HCT116 (cell line): Measurements from ENCODE around the gene FGFR3. TPM values are rescaled to one million over a fixed set of nuclear protein-coding genes. Genes with fewer than 3 reads are reported as not detected.

Experiments used
- ATAC-seq: fragments of 200-7000 bp; cut with Tn5 transposase; 2 replicates; pipeline ENCODE4 v1.9.1; 2020; ENCODE audit warnings: mild to moderate bottlenecking, moderate library complexity
- BruUV-seq: library from RNA; stranded (reverse); fragments of 400-500 nt; replicated peaks from 2 replicates; lab custom pipeline; 2021; lab: Mats Ljungman, UMichigan
- CTCF ChIA-PET: fragments of 300-600 bp; sonication (Branson Sonifier 250); formaldehyde crosslinking; loops from one replicate; lab custom pipeline; 2021; ENCODE audit warnings: antibody characterized with exemption; lab: Charles Lee
- POLR2A ChIA-PET: fragments of 300-600, 350-600 bp; sonication (Branson Sonifier 250); formaldehyde crosslinking; loops from one replicate; lab custom pipeline; 2021; ENCODE audit warnings: antibody characterized with exemption; lab: Charles Lee
- RAD21 ChIA-PET, 2 experiments: fragments of 300-600 bp; sonication (Branson Sonifier 250); formaldehyde crosslinking; loops; one replicate each; lab custom pipeline; 2023; ENCODE audit warnings: low total read pairs in 2 of 2; ENCODE audit not compliant: uncharacterized antibody in 2 of 2, unreplicated experiment in 2 of 2, low non-redundant PET in 1 of 2; lab: Charles Lee
- DNase-seq: peaks from one replicate; pipeline ENCODE4 v3.0.0-alpha.2; 2010; ENCODE audit warnings: low read depth, low spot score
- H2AFZ ChIP-seq: fragments of 200-600 bp; shearing (Covaris generic), sonication (generic); 2 replicates; pipeline ENCODE4 v1.6.1; 2017; ENCODE audit warnings: low read depth, mixed run types, mixed read lengths, antibody characterized with exemption, low read length; ENCODE audit not compliant: poor library complexity, severe bottlenecking
- H3K27ac ChIP-seq: 2 replicates; pipeline ENCODE4 v1.5.1; 2012; ENCODE audit warnings: low read depth, low read length
- H3K27me3 ChIP-seq: fragments of 200-600 bp; sonication (generic); 2 replicates; pipeline ENCODE4 v1.6.1; 2016; ENCODE audit warnings: mixed run types, low read length, mixed read lengths; ENCODE audit not compliant: insufficient read depth
- H3K36me3 ChIP-seq, 2 experiments: fragments of 200-500 bp in 1 of 2; fragments of 200-600 bp in 1 of 2; sonication (Bioruptor generic) in 1 of 2; sonication (generic) in 1 of 2; 2 replicates each; pipeline versions ENCODE4 v1.5.1 to v1.6.1; 2014 to 2016; ENCODE audit warnings: low read length in 2 of 2, inconsistent platforms in 1 of 2, mixed read lengths in 1 of 2, mixed run types in 1 of 2; ENCODE audit not compliant: insufficient read depth in 2 of 2, control insufficient read depth in 1 of 2
- H3K4me1 ChIP-seq, 2 experiments: fragments of 200-600 bp in 1 of 2; sonication (generic) in 1 of 2; 2 replicates each; pipeline versions ENCODE4 v1.5.1 to v1.6.1; 2012 to 2017; ENCODE audit warnings: low read length in 2 of 2, inconsistent platforms in 1 of 2, mild to moderate bottlenecking in 1 of 2, mixed read lengths in 1 of 2, mixed run types in 1 of 2, moderate library complexity in 1 of 2; ENCODE audit not compliant: insufficient read depth in 2 of 2, control insufficient read depth in 1 of 2
- H3K4me2 ChIP-seq: fragments of 200-600 bp; sonication (generic); 2 replicates; pipeline ENCODE4 v1.6.1; 2017; ENCODE audit warnings: mixed run types, low read length, mixed read lengths
- H3K4me3 ChIP-seq, 2 experiments: fragments of 200-600 bp in 1 of 2; sonication (generic) in 1 of 2; replicated peaks in 1 of 2; 2 replicates each; pipeline ENCODE4 v1.5.1; 2011 to 2016; ENCODE audit warnings: low read length in 2 of 2, control low read depth in 1 of 2, low read depth in 1 of 2, mild to moderate bottlenecking in 1 of 2, mixed read lengths in 1 of 2, mixed run types in 1 of 2
- H3K79me2 ChIP-seq: fragments of 200-600 bp; sonication (generic); 2 replicates; pipeline ENCODE4 v1.6.1; 2017; ENCODE audit warnings: mild to moderate bottlenecking, mixed run types, low read length, moderate library complexity, mixed read lengths; ENCODE audit not compliant: insufficient read depth
- H3K9ac ChIP-seq: fragments of 200-600 bp; sonication (generic); 2 replicates; pipeline ENCODE4 v1.6.1; 2016; ENCODE audit warnings: low read length, mixed read lengths
- H3K9me2 ChIP-seq: fragments of 200-600 bp; sonication (generic), shearing (Covaris generic); 2 replicates; pipeline ENCODE4 v1.6.1; 2017; ENCODE audit warnings: mixed run types, mild to moderate bottlenecking, moderate library complexity; ENCODE audit not compliant: insufficient read depth
- H3K9me3 ChIP-seq, 2 experiments: fragments of 200-500 bp in 1 of 2; fragments of 200-600 bp in 1 of 2; sonication (Bioruptor generic) in 1 of 2; sonication (generic) in 1 of 2; 2 replicates each; pipeline ENCODE4 v1.6.1; 2014 to 2017; ENCODE audit warnings: low read length in 2 of 2, mixed read lengths in 2 of 2, inconsistent platforms in 1 of 2, low read depth in 1 of 2, mild to moderate bottlenecking in 1 of 2, mixed run types in 1 of 2, moderate library complexity in 1 of 2; ENCODE audit not compliant: control insufficient read depth in 1 of 2, insufficient read depth in 1 of 2
- H4K20me1 ChIP-seq: fragments of 200-600 bp; sonication (generic), shearing (Covaris generic); 2 replicates; pipeline ENCODE4 v1.6.1; 2017; ENCODE audit warnings: mixed run types, mild to moderate bottlenecking, moderate library complexity; ENCODE audit not compliant: insufficient read depth
- ATF3 ChIP-seq: IDR thresholded peaks from 2 replicates; pipeline ENCODE4 v1.6.1; 2012
- CBX3 ChIP-seq: IDR thresholded peaks from 2 replicates; pipeline ENCODE4 v1.6.1; 2012; ENCODE audit warnings: low read depth
- EGR1 ChIP-seq: IDR thresholded peaks from 2 replicates; pipeline ENCODE4 v1.6.1; 2012; ENCODE audit warnings: low read depth
- EZH2phosphoT487 ChIP-seq: fragments of 200-600 bp; IDR thresholded peaks from 2 replicates; pipeline ENCODE4 v1.6.1; 2018; ENCODE audit warnings: antibody characterized with exemption, borderline replicate concordance
- JUND ChIP-seq: IDR thresholded peaks from 2 replicates; pipeline ENCODE4 v1.6.1; 2012
- SIN3A ChIP-seq: IDR thresholded peaks from 2 replicates; pipeline ENCODE4 v1.6.1; 2012; ENCODE audit warnings: low read depth
- SP1 ChIP-seq: IDR thresholded peaks from 2 replicates; pipeline ENCODE4 v1.6.1; 2012; ENCODE audit warnings: low read depth
- SRF ChIP-seq: IDR thresholded peaks from 2 replicates; pipeline ENCODE4 v1.6.1; 2012; ENCODE audit warnings: low read depth
- TCF7L2 ChIP-seq: IDR thresholded peaks from 2 replicates; pipeline ENCODE4 v1.7.0; 2011; ENCODE audit warnings: borderline replicate concordance, inconsistent platforms; ENCODE audit not compliant: insufficient read depth, insufficient read length; ENCODE audit errors: extremely low read depth
- ZBTB33 ChIP-seq: IDR thresholded peaks from 2 replicates; pipeline ENCODE4 v1.6.1; 2011; ENCODE audit warnings: mild to moderate bottlenecking, low read length, moderate library complexity; ENCODE audit not compliant: insufficient replicate concordance; ENCODE audit errors: extremely low read depth
- intact Hi-C: fragments of 100-400 bp; cut with micrococcal nuclease; formaldehyde crosslinking; loops from 2 replicates; pipeline ENCODE4 v1.10.0; 2022
- total RNA-seq: library from RNA; stranded (reverse); gene quantifications from one replicate; pipeline ENCODE4 v1.2.1, GENCODE V29; 2021; ENCODE audit not compliant: unreplicated experiment
- TF ChIP-seq, protein P1 (sequence below), 3 experiments: fragments of 200-600 bp in 1 of 3; sonication (generic) in 1 of 3; IDR thresholded peaks in 2 of 3; conservative IDR thresholded peaks in 1 of 3; 2 replicates each; pipeline ENCODE4 v1.5.1; 2012 to 2017; ENCODE audit warnings: low read depth in 2 of 3, low read length in 2 of 3, antibody characterized with exemption in 1 of 3, borderline replicate concordance in 1 of 3, control low read depth in 1 of 3, mild to moderate bottlenecking in 1 of 3, mixed read lengths in 1 of 3, mixed run types in 1 of 3, moderate library complexity in 1 of 3; ENCODE audit not compliant: insufficient read depth in 1 of 3
- TF ChIP-seq, protein P2 (sequence below): IDR thresholded peaks from 2 replicates; pipeline ENCODE4 v1.6.1; 2012; ENCODE audit warnings: low read depth
- TF ChIP-seq, protein P3 (sequence below): IDR thresholded peaks from 2 replicates; pipeline ENCODE4 v1.6.1; 2012

Gene FGFR3
- total RNA-seq, 1 experiment from 2014 or later = 31.7 TPM

GRCh38 chr4:1780435-1780834 is 12.7 kb upstream of the FGFR3 start:
- H4K20me1 ChIP-seq = no peaks in the 10 kb centered on the region
- CTCF ChIA-PET = no interaction called here
- TF ChIP-seq, protein P1, sequence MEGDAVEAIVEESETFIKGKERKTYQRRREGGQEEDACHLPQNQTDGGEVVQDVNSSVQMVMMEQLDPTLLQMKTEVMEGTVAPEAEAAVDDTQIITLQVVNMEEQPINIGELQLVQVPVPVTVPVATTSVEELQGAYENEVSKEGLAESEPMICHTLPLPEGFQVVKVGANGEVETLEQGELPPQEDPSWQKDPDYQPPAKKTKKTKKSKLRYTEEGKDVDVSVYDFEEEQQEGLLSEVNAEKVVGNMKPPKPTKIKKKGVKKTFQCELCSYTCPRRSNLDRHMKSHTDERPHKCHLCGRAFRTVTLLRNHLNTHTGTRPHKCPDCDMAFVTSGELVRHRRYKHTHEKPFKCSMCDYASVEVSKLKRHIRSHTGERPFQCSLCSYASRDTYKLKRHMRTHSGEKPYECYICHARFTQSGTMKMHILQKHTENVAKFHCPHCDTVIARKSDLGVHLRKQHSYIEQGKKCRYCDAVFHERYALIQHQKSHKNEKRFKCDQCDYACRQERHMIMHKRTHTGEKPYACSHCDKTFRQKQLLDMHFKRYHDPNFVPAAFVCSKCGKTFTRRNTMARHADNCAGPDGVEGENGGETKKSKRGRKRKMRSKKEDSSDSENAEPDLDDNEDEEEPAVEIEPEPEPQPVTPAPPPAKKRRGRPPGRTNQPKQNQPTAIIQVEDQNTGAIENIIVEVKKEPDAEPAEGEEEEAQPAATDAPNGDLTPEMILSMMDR (IDR thresholded peaks at IDR 0.05 in 2 of 3, conservative IDR thresholded peaks at IDR 0.05 in 1 of 3; ENCODE audit: borderline replicate concordance in 1 of 3, insufficient read depth in 1 of 3, low read depth in 2 of 3, low read length in 2 of 3) = no peak
- TF ChIP-seq CBX3 (no peak), SRF (no peak), SIN3A (no peak), SP1 (no peak), ATF3 (no peak), EGR1 (no peak), ZBTB33 (no peak), EZH2phosphoT487 (no peak), TCF7L2 (no peak), JUND (no peak)
- TF ChIP-seq, protein P2, sequence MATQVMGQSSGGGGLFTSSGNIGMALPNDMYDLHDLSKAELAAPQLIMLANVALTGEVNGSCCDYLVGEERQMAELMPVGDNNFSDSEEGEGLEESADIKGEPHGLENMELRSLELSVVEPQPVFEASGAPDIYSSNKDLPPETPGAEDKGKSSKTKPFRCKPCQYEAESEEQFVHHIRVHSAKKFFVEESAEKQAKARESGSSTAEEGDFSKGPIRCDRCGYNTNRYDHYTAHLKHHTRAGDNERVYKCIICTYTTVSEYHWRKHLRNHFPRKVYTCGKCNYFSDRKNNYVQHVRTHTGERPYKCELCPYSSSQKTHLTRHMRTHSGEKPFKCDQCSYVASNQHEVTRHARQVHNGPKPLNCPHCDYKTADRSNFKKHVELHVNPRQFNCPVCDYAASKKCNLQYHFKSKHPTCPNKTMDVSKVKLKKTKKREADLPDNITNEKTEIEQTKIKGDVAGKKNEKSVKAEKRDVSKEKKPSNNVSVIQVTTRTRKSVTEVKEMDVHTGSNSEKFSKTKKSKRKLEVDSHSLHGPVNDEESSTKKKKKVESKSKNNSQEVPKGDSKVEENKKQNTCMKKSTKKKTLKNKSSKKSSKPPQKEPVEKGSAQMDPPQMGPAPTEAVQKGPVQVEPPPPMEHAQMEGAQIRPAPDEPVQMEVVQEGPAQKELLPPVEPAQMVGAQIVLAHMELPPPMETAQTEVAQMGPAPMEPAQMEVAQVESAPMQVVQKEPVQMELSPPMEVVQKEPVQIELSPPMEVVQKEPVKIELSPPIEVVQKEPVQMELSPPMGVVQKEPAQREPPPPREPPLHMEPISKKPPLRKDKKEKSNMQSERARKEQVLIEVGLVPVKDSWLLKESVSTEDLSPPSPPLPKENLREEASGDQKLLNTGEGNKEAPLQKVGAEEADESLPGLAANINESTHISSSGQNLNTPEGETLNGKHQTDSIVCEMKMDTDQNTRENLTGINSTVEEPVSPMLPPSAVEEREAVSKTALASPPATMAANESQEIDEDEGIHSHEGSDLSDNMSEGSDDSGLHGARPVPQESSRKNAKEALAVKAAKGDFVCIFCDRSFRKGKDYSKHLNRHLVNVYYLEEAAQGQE = no peak
- TF ChIP-seq, protein P3, sequence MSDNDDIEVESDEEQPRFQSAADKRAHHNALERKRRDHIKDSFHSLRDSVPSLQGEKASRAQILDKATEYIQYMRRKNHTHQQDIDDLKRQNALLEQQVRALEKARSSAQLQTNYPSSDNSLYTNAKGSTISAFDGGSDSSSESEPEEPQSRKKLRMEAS = no peak
- TF ChIP-seq, all 23 proteins: peak for 0
- Histone ChIP-seq H3K36me3 (no peaks in the 10 kb centered on the region), H3K79me2 (no peaks in the 10 kb centered on the region), H3K27me3 (no peaks in the 10 kb centered on the region), H3K27ac (no peak overlapping the region; the same call in 1 of the 2 replicates), H3K4me1 (peaks cover 11 to 21% of the 10 kb centered on the region in 2 experiments; a peak in 3 of 4 replicates), H3K4me3 (no peak overlapping the region), H3K9me3 (no peaks in the 10 kb centered on the region), H3K4me2 (no peak overlapping the region), H3K9me2 (no peaks in the 10 kb centered on the region), H2AFZ (no peak overlapping the region), H3K9ac (no peak overlapping the region)
- intact Hi-C loops = no loop called here
- RAD21 ChIA-PET = no interaction called here
- DNase-seq = no peak
- POLR2A ChIA-PET = no interaction called here
- no peak for ATAC-seq
- BruUV-seq = no TSS peak
